Fibroblast of lung (primary cell): ENCODE data around the gene ZNF382.

Source experiments
- EZH2 ChIP-seq: IDR thresholded peaks from 2 replicates; pipeline ENCODE4 v1.5.1; 2012; ENCODE audit warnings: low read length, control low read depth, mild to moderate bottlenecking; ENCODE audit errors: missing control alignments
- TF ChIP-seq, protein P1 (sequence below), 2 donors: IDR thresholded peaks in 1 of 2; conservative IDR thresholded peaks in 1 of 2; 1 replicate in 1 of 2; 2 replicates in 1 of 2; pipeline ENCODE4 v1.5.1; 2011 to 2012; ENCODE audit warnings: low read length in 2 of 2, control low read depth in 1 of 2, inconsistent platforms in 1 of 2, low read depth in 1 of 2, mild to moderate bottlenecking in 1 of 2

GRCh38 chr19:36573895-36574720, 31.0 kb upstream of the ZNF382 start:
- TF ChIP-seq, protein P1, sequence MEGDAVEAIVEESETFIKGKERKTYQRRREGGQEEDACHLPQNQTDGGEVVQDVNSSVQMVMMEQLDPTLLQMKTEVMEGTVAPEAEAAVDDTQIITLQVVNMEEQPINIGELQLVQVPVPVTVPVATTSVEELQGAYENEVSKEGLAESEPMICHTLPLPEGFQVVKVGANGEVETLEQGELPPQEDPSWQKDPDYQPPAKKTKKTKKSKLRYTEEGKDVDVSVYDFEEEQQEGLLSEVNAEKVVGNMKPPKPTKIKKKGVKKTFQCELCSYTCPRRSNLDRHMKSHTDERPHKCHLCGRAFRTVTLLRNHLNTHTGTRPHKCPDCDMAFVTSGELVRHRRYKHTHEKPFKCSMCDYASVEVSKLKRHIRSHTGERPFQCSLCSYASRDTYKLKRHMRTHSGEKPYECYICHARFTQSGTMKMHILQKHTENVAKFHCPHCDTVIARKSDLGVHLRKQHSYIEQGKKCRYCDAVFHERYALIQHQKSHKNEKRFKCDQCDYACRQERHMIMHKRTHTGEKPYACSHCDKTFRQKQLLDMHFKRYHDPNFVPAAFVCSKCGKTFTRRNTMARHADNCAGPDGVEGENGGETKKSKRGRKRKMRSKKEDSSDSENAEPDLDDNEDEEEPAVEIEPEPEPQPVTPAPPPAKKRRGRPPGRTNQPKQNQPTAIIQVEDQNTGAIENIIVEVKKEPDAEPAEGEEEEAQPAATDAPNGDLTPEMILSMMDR (conservative IDR thresholded peaks at IDR 0.05 in 1 of 2, IDR thresholded peaks at IDR 0.05 in 1 of 2; ENCODE audit: low read depth in 1 of 2, low read length in 2 of 2): no peak
- TF ChIP-seq EZH2: no peak
